ENCODE measurements around the gene UGT1A6.

DNA sequence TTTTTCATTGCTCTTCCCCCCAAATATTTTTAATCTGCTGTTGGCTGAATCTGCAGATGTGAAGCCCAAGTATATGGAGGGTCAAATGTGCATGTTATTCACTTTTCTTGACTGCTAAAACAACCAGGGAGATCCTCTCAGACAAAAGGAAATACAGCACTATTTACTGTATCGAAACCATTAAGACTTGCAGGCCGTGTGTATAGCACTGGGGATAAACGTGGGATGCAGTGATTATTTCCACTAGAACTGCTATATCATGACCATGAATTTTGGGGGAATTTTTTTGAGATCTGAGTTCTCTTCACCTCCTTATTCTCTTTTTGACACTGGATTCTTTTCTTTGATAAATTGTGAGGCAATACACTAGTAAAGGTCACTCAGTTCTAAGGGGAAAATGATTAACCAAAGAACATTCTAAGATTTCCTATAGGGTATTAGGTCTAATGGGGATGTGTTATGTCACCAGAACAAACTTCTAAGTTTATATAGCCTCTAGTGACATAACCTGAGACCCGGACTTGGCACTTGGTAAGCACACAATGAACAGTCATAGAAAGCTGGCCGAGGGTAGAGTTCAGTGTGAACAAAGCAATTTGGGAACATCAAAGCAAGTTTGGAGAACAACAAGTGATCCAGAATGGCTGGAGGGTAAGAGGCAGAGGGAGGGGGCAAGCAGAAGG lies 52.5 kb downstream of the UGT1A6 start:
- TF ChIP-seq, protein P1, sequence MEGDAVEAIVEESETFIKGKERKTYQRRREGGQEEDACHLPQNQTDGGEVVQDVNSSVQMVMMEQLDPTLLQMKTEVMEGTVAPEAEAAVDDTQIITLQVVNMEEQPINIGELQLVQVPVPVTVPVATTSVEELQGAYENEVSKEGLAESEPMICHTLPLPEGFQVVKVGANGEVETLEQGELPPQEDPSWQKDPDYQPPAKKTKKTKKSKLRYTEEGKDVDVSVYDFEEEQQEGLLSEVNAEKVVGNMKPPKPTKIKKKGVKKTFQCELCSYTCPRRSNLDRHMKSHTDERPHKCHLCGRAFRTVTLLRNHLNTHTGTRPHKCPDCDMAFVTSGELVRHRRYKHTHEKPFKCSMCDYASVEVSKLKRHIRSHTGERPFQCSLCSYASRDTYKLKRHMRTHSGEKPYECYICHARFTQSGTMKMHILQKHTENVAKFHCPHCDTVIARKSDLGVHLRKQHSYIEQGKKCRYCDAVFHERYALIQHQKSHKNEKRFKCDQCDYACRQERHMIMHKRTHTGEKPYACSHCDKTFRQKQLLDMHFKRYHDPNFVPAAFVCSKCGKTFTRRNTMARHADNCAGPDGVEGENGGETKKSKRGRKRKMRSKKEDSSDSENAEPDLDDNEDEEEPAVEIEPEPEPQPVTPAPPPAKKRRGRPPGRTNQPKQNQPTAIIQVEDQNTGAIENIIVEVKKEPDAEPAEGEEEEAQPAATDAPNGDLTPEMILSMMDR (IDR thresholded peaks at IDR 0.05; ENCODE audit: low read length) = no peak
- no peak for TF ChIP-seq EZH2 (IDR thresholded peaks at IDR 0.05; ENCODE audit: borderline replicate concordance, low read length)
